Raji (cell line): ENCODE data around the gene DTD1.

ENCODE experiments used
- POLR2A ChIP-seq: IDR thresholded peaks from 2 replicates; pipeline ENCODE4 v1.6.1; 2011; ENCODE audit warnings: low read depth, low read length, control low read depth; ENCODE audit not compliant: insufficient read depth

Gene DTD1

GRCh38 chr20:18589941-18590674, 2.3 kb downstream of the DTD1 start:
- no peak for TF ChIP-seq POLR2A

GRCh38 chr20:18596270-18596669, 8.4 kb downstream of the DTD1 start:
- no peak for TF ChIP-seq POLR2A

GRCh38 chr20:18609741-18610140, 21.9 kb downstream of the DTD1 start:
- TF ChIP-seq POLR2A: no peak

- no peak for TF ChIP-seq POLR2A
Observed at GRCh38 chr20:18611492-18611891, 23.6 kb downstream of the DTD1 start.

GRCh38 chr20:18613553-18613952, 25.7 kb downstream of the DTD1 start:
- no peak for TF ChIP-seq POLR2A

- no peak for TF ChIP-seq POLR2A
Observed at GRCh38 chr20:18614244-18614643, 26.4 kb downstream of the DTD1 start.

- no peak for TF ChIP-seq POLR2A
Observed at GRCh38 chr20:18615020-18615650, 27.3 kb downstream of the DTD1 start.

GRCh38 chr20:18621004-18621403, 33.1 kb downstream of the DTD1 start:
- no peak for TF ChIP-seq POLR2A

DNA sequence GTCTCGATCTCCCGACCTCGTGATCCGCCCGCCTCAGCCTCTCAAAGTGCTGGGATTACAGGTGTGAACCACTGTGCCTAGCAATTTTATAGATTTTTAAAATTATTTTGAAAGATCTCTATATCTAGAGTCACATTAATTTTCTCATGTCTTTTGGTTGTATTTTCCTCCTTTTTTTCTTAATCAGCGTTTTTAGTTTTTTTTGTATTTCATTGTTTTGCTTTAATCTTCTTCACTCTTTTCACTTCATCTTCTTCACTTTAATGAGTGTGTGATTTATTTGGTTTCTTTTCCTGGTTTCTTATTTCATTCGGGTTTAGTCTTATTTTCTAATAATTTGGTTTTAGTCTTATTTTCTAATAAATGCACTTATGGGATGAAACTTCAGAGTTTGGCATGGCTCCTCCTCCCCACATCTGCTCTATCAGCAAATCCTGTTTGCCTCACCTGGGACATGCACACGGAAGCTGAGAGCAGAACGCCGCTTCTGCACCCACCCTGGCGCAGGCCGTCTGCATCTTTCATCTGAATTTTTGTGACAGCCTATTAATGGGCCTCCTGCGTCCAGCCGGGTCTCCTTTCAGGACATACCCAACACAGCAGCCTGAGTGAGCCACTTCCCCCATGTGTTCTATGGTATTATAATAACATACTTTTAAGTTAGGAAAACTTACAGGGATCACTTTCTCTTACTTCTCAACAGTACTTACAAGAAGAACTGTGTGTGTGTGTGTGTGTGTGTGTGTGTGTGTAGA, 35.5 kb downstream of the DTD1 start:
- no peak for TF ChIP-seq POLR2A

GRCh38 chr20:18624948-18625347, 37.1 kb downstream of the DTD1 start:
- no peak for TF ChIP-seq POLR2A

GRCh38 chr20:18625907-18626655, 38.2 kb downstream of the DTD1 start:
- no peak for TF ChIP-seq POLR2A

DNA sequence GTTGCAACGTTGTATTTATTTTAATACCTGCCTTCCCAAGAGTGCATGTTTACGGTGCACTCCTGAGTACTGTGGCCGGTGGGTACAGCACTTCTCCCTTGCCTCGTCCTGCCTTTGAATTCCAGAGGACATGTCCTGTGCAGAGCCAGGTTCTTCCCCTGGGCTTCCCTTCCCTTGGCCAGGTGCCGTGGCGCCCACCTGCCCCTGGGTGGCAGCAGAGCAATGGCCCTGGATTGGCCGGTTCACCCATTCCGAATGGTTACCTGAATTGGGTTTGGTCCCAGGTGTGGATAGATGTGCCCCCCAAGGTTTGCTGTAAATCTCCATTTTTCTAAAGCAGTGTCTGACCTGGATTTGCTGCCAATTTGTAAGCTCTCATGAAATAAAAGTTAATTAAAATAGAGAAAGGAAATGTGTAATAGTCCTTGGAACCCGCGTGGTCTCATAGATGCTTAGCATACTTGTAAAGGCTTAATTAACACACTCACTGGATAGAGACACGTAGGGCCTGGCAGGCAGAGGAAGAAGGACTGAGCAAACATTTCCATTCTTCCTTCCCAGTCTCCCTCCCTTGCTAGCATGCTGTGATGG, 40.6 kb downstream of the DTD1 start:
- no peak for TF ChIP-seq POLR2A

DNA sequence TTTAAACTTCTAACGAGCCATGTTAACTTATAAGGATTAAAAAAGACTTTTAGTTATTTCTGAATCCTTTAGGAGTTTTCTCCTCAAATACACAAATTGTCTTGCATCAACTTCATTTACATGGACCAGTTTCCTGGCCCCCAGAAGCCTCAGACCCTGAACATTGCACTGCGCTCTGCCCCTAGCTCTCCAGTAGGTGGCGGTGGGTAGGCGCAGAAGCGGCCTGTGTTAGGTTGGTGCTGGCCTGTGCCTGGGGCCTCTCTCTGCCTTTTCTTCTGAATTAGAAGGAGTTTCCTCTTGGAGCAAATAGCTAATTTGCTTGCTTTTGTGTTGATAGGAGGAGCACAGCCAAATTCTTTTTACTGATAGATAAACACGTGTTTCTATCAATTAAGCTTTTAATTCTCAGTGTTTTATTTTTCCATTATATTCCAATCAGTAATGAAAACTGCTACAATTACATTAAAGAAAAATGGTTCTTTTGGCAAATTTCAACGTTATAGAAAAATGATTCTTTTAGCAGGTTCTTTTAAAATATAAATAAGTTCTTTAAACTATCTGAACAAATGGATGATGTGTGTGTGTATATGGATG, 44.4 kb downstream of the DTD1 start:
- TF ChIP-seq POLR2A: no peak

GRCh38 chr20:18633411-18633810, 45.6 kb downstream of the DTD1 start:
- no peak for TF ChIP-seq POLR2A

DNA sequence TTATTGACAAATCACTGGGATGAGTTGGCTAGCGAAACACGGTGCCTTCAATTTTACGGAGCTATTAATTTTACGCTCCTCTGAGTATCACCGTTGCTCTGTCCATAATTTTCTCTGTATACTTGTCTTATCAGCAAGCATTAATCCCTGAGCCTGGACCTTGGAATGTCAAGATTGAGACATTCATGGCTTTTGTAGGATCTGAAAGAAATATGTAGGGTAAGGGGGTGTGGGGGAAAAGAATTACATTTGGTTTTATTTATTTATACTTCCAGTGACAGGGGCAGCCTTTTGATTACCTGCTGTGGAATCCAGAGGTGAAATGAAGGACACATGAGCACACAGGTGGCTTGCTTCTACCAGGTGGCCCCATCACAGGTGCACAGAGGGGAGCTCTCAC, 46.6 kb downstream of the DTD1 start:
- TF ChIP-seq POLR2A: no peak

DNA sequence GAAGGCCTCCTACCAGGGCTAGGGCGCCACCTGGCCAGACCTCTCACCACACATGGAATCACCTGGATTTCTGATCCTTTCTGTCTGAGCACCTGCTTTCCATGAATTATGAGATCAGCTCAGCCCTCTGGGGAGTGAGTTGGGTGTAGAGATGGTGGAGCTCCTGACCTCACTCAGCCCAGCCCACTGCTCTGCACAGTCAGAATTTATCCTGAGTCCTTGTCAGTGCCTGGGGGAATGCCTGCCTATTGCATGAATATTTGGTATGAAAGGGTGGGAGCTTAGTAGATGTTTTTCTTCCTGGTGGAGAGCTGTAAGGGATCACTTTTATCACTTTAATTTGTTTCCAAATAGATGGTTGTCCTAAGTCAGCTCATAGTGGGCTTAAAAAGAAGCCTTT, 47.5 kb downstream of the DTD1 start:
- TF ChIP-seq POLR2A: no peak
